Renal cortex interstitium (tissue), 11 donors: ENCODE data around the gene RBM7. TPM values are rescaled to one million over a fixed set of nuclear protein-coding genes. Genes with fewer than 3 reads are reported as not detected.
A peak's percentile ranks its signal among the peaks of the same experiment; 100 is the strongest.

Experiments
- DNase-seq, 11 donors: peaks; one replicate each; pipeline ENCODE4 v3.0.0-alpha.2; 2013; ENCODE audit warnings: low read depth in 9 of 11, low spot score in 4 of 11; ENCODE audit errors: extremely low read depth in 1 of 11
- polyA plus RNA-seq, 3 donors: library from polyadenylated mRNA; unstranded; fragments of 120-200 nt; gene quantifications; one replicate each; pipeline ENCODE4 v1.2.1, GENCODE V29; 2013; ENCODE audit not compliant: insufficient read length in 3 of 3

The RBM7 gene
- polyA plus RNA-seq, 3 donors = 48.7 to 61.6 (median 51.1) TPM

GRCh38 chr11:114439229-114440120, 39.0 kb downstream of the RBM7 start, which contains the start of gene REXO2:
TSS of gene REXO2 (plus strand) at chr11:114439467. CDS start at chr11:114439529, 62 bp downstream.
- peak; percentile 72 to 94 (median 90) for DNase-seq

- DNase-seq = peak in 1 of 11 donors; percentile 45
Measured at GRCh38 chr11:114440121-114440860, 39.8 kb downstream of the RBM7 start.

DNA sequence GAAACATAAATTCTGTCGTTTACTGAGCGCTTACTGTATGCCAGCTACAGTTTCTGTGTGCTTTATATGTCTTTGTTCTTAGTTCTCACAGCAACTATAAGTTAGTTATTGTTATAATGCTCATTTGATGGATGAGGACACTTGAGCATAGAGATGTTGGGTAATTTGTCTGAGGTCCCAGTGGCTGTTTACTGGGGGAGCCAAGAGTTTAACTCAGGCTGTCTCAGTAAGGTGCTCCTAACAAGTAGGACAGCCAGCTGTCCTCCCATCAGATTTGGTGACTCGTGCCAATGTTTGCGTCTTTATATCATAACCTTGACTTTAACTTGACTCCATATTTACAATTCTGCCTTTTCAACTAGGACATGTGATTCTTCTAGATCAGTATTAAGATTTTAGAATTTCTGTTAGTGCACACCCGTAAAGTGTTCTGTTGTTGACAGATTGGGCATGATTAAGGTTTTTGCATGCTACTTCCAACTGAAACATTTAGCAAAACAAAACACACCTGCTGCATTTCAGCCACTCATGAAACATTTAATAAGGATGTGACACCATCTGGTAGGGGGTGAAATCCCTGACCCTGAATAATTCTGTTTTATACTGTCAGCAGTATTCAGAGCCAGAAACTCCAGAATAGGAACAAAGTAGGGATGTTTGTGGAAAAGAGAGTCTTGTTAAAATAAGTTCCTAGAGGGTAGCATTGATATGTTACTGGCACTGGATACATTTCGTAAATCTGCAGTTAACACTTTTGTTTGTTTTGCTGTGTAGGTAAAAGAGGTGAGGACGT, 40.7 kb downstream of the RBM7 start:
- DNase-seq = no peak

- DNase-seq = no peak
Measured at GRCh38 chr11:114441921-114442320, 41.5 kb downstream of the RBM7 start.

GRCh38 chr11:114442536-114442935, 42.1 kb downstream of the RBM7 start:
- DNase-seq = no peak

DNA sequence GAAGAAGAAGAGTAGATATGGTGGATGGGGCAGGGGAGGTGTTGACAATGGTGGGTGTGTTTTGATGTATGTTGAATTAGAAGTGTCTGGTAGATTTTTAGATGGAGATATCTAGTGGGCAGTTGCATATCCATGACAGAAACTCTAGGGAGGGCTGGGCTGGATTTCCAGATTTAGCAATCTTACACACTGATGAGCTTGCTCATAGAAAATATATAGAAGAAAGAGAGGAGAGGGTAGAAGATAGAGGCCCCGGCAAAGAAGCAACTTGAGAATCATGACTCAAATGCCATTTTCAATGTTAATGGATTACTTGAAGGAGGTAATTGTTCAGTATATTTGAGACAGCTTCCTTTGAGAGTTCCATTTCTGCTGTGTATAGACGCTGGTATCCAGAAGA, 47.0 kb downstream of the RBM7 start:
- no peak for DNase-seq

DNA sequence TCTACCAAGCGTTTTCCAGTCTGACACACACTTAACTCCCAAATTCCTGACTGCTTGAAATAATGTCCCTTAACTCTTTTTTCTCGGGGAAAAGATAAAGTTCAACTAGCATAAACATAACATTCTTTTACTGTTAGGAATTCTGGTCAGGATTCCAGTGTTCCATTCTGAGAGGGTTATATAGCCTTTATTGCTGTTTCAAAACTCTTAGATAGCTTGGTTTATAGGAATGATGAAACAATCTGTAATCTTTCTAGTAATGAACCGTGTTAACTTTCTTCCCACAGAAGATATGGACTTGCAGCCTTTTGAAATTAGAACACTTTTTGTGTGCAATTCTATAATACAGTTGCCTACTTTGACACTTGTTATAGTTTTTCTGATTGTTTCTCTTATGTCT, 47.4 kb downstream of the RBM7 start:
- DNase-seq = no peak

GRCh38 chr11:114448749-114449482, 48.5 kb downstream of the RBM7 start:
- DNase-seq = no peak

DNA sequence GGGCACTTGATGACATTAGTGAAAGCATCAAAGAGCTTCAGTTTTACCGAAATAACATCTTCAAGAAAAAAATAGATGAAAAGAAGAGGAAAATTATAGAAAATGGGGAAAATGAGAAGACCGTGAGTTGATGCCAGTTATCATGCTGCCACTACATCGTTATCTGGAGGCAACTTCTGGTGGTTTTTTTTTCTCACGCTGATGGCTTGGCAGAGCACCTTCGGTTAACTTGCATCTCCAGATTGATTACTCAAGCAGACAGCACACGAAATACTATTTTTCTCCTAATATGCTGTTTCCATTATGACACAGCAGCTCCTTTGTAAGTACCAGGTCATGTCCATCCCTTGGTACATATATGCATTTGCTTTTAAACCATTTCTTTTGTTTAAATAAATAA, 49.4 kb downstream of the RBM7 start:
- no peak for DNase-seq

DNA sequence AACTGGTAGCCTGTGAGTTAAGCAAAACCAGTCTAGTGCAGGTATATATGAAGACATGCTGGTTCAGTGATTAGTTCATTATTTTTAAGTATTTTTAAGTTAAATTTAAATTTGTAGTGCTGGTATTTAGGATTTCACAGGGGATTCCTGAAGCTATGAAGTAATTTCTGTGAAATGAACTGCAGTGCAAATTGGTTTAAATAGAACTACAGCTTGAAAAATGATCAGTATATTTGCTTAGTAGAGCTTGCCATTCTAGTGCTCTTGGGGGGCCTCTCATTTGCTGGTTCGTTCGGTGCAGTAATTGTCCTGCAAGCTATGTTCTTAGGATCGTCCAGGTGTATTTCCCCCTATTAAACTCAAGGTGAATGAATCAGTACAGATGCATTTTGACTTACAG, 51.9 kb downstream of the RBM7 start:
- DNase-seq = no peak

Other genes starting within 250 kb of the RBM7 start
- gene NNMT, start 104.3 kb upstream of the RBM7 start, polyA plus RNA-seq = 1 to 10 TPM in 1 of 3 donors, under 1 TPM in 2; 0.68 to 1.4 (median 0.96) TPM
- 10 to 100 TPM; 15.2 to 21.8 (median 16.4) TPM for gene C11orf71, start 155 bp upstream of the RBM7 start, polyA plus RNA-seq
- gene REXO2, start 38.8 kb downstream of the RBM7 start, polyA plus RNA-seq = 100 to 1,000 TPM; 108 to 135 (median 119) TPM
- not detected for gene NXPE1, start 159.2 kb downstream of the RBM7 start, polyA plus RNA-seq
- under 1 TPM in 1 of 3 donors, not detected in 2; 0.07 TPM for gene NXPE4, start 195.1 kb downstream of the RBM7 start, polyA plus RNA-seq